T-helper 1 cell treated with Interleukin-12 subunit alpha and Interleukin-12 subunit beta and Interleukin-4 antibody, amounts not matched to agents 30 ng/mL and 1 ng/mL, for 36 hours (primary cell): ENCODE results near the gene CDK6. TPM values are rescaled to one million over a fixed set of nuclear protein-coding genes. Genes with fewer than 3 reads are reported as not detected.
"Not testable (repeated sequence)": the region's sequence is repeated elsewhere in the genome, so short reads cannot be mapped to it uniquely, and the experiment has no call there.

ENCODE experiments used
- intact Hi-C: fragments of 100-400 bp; cut with micrococcal nuclease; formaldehyde crosslinking; loops from one replicate; pipeline ENCODE4 v1.15.1; 2024
- total RNA-seq: library from RNA; stranded (reverse); gene quantifications from 2 replicates; pipeline ENCODE4 v1.2.3, GENCODE V29; 2022

Gene CDK6
- total RNA-seq, result 183 and 187 TPM in 2 replicates

- intact Hi-C loops, result loop anchor here (1.0 to 5.0 kb wide), 3 partner anchors 68 to 704 kb away; partner anchors contain the start of gene CYP51A1
Measured at GRCh38 chr7:92836489-92836999, at the start of gene CDK6. Gene CDK6 (minus strand): TSS chr7:92836573. CDS start chr7:92833323, 3,250 bp downstream.

- intact Hi-C loops, result not testable (repeated sequence)
Measured at GRCh38 chr7:92886039-92886438, 49.7 kb upstream of the CDK6 start.

- intact Hi-C loops, result loop anchor here (5.0 kb wide), 1 partner anchor 153 kb away; no protein-coding TSS in a partner anchor
Measured at GRCh38 chr7:92884218-92884617, 47.8 kb upstream of the CDK6 start.

- intact Hi-C loops, result loop anchor here (5.0 kb wide), 1 partner anchor 155 kb away; no protein-coding TSS in a partner anchor
Measured at GRCh38 chr7:92882760-92883159, 46.4 kb upstream of the CDK6 start.

GRCh38 chr7:92881091-92881485, 44.7 kb upstream of the CDK6 start:
- intact Hi-C loops, result loop anchor here (1.0 to 5.0 kb wide), 2 partner anchors 23 to 156 kb away; no protein-coding TSS in a partner anchor

GRCh38 chr7:92880212-92881090, 44.1 kb upstream of the CDK6 start:
- intact Hi-C loops, result loop anchor here (1.0 to 5.0 kb wide), 4 partner anchors 24 to 259 kb away; no protein-coding TSS in a partner anchor

GRCh38 chr7:92877367-92877766, 41.0 kb upstream of the CDK6 start:
- intact Hi-C loops, result loop anchor here (1.0 kb wide), 1 partner anchor 27 kb away; no protein-coding TSS in a partner anchor

GRCh38 chr7:92876836-92877235, 40.5 kb upstream of the CDK6 start:
- intact Hi-C loops, result loop anchor here (1.0 kb wide), 1 partner anchor 27 kb away; no protein-coding TSS in a partner anchor

GRCh38 chr7:92875719-92876118, 39.3 kb upstream of the CDK6 start:
- intact Hi-C loops, result loop anchor here (1.0 to 2.0 kb wide), 2 partner anchors 21 to 38 kb away; no protein-coding TSS in a partner anchor

GRCh38 chr7:92875173-92875572, 38.8 kb upstream of the CDK6 start:
- intact Hi-C loops, result loop anchor here (1.0 to 2.0 kb wide), 2 partner anchors 20 to 38 kb away; no protein-coding TSS in a partner anchor

- intact Hi-C loops, result loop anchor here (2.0 kb wide), 1 partner anchor 20 kb away; no protein-coding TSS in a partner anchor
Measured at GRCh38 chr7:92874567-92874966, 38.2 kb upstream of the CDK6 start.

- intact Hi-C loops, result loop anchor here (2.0 kb wide), 1 partner anchor 19 kb away; no protein-coding TSS in a partner anchor
Measured at GRCh38 chr7:92873776-92874175, 37.4 kb upstream of the CDK6 start.

- intact Hi-C loops, result no loop called here
Measured at GRCh38 chr7:92872701-92873100, 36.3 kb upstream of the CDK6 start.

- intact Hi-C loops, result no loop called here
Measured at GRCh38 chr7:92868683-92869293, 32.4 kb upstream of the CDK6 start.

GRCh38 chr7:92864169-92864568, 27.8 kb upstream of the CDK6 start:
- intact Hi-C loops, result not testable (repeated sequence)

- intact Hi-C loops, result no loop called here
Measured at GRCh38 chr7:92856436-92856835, 20.1 kb upstream of the CDK6 start.

GRCh38 chr7:92854501-92855238, 18.3 kb upstream of the CDK6 start:
- intact Hi-C loops, result loop anchor here (1.0 to 2.0 kb wide), 4 partner anchors 7 to 50 kb away; no protein-coding TSS in a partner anchor

GRCh38 chr7:92851732-92852131, 15.4 kb upstream of the CDK6 start:
- intact Hi-C loops, result no loop called here

- intact Hi-C loops, result no loop called here
Measured at GRCh38 chr7:92850516-92850915, 14.1 kb upstream of the CDK6 start.

GRCh38 chr7:92849322-92849721, 12.9 kb upstream of the CDK6 start:
- intact Hi-C loops, result no loop called here

- intact Hi-C loops, result no loop called here
Measured at GRCh38 chr7:92848851-92849250, 12.5 kb upstream of the CDK6 start.
